ENCODE data around the gene TRMT5.

TRMT5 gene

DNA sequence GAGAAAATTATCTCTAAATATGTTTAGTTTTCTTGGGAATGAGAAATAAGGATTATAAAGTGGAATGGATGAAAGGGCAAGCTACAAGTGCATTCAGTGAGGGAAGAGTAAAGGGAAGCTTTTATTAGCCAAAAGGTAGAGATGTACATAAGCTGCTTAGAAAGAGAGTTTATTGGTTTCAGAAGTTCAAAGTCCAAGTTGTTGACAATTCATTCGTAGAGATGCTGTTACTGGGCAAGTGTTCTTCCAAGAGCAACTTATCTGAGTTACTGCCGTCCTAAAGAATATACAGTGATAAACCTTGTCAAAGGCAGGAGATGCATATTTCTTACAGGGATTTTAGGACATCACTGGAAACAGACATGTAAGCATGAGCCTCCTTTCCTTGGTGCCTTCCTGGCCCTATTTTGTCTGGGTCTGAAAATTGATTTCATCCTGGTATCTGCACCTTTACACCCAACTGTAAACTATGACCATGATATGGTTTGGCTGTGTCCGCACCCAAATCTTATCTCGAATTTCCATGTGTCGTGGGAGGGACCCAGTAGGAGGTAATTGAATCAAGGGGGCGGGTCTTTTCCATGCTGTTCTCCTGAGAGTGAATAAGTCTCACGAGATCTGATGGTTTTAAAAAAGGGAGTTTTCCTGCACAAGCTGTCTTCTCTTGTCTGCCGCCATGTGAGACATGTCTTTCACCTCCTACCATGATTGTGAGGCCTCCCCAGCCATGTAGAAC, 46.8 kb downstream of the TRMT5 start:
- Histone ChIP-seq H3K4me2 (ENCODE audit: low read length) (no peak overlapping the region), H3K9ac (ENCODE audit: low read length) (no peak overlapping the region), H3K9me2 (ENCODE audit: low read depth, low read length) (no peaks in the 10 kb centered on the region), H3K4me1 (ENCODE audit: insufficient read depth, low read length, severe bottlenecking) (no peaks in the 10 kb centered on the region), H3K9me3 (ENCODE audit: low read length) (no peaks in the 10 kb centered on the region), H4K20me1 (ENCODE audit: insufficient read depth, low read length) (no peaks in the 10 kb centered on the region), H2AFZ (ENCODE audit: low read length) (no peak overlapping the region), H3K4me3 (ENCODE audit: low read depth, low read length, poor library complexity, severe bottlenecking) (no peak overlapping the region), H3K27ac (ENCODE audit: low read depth, low read length, poor library complexity, severe bottlenecking) (no peak overlapping the region), H3K79me2 (ENCODE audit: insufficient read depth, low read length) (no peaks in the 10 kb centered on the region), H3K27me3 (ENCODE audit: insufficient read depth, low read length) (no peaks in the 10 kb centered on the region), H3F3A (ENCODE audit: insufficient read depth, low read length) (no peaks in the 10 kb centered on the region), H3K36me3 (ENCODE audit: insufficient read depth, low read length) (no peaks in the 10 kb centered on the region)
- no peak for TF ChIP-seq EZH2 (IDR thresholded peaks at IDR 0.05; ENCODE audit: borderline replicate concordance, low read length)
- TF ChIP-seq, protein P1, sequence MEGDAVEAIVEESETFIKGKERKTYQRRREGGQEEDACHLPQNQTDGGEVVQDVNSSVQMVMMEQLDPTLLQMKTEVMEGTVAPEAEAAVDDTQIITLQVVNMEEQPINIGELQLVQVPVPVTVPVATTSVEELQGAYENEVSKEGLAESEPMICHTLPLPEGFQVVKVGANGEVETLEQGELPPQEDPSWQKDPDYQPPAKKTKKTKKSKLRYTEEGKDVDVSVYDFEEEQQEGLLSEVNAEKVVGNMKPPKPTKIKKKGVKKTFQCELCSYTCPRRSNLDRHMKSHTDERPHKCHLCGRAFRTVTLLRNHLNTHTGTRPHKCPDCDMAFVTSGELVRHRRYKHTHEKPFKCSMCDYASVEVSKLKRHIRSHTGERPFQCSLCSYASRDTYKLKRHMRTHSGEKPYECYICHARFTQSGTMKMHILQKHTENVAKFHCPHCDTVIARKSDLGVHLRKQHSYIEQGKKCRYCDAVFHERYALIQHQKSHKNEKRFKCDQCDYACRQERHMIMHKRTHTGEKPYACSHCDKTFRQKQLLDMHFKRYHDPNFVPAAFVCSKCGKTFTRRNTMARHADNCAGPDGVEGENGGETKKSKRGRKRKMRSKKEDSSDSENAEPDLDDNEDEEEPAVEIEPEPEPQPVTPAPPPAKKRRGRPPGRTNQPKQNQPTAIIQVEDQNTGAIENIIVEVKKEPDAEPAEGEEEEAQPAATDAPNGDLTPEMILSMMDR (IDR thresholded peaks at IDR 0.05; ENCODE audit: low read length): no peak

- H3K4me2 ChIP-seq (ENCODE audit: low read length): no peak overlapping the region
- no peak overlapping the region for H3K9ac ChIP-seq (ENCODE audit: low read length)
- TF ChIP-seq, protein P1 (IDR thresholded peaks at IDR 0.05; ENCODE audit: low read length): no peak
- no peak for TF ChIP-seq EZH2 (IDR thresholded peaks at IDR 0.05; ENCODE audit: borderline replicate concordance, low read length)
Measured at GRCh38 chr14:60931218-60931617, 49.7 kb downstream of the TRMT5 start.

DNA sequence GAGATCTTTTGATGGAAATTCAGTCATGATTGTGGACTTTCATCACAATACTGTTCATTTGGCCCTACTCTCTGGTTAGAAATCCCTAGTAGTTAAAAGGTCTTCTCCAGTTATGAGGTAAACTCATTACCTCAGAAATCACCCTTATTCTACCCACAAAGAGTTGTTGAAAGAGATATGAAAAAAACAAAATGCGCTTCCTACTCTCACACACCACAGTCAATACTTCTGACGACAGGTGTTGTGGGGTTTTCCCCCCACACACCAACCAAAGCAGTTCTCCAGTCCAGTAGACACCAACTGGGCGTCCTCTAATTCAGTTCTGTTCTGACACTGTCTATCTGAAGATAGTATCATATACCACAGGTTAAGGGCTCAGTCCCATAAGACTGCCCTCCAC, 54.9 kb downstream of the TRMT5 start:
- Histone ChIP-seq H3K36me3 (ENCODE audit: insufficient read depth, low read length) (no peaks in the 10 kb centered on the region), H3K27ac (ENCODE audit: low read depth, low read length, poor library complexity, severe bottlenecking) (no peak overlapping the region), H3K9ac (ENCODE audit: low read length) (no peak overlapping the region), H4K20me1 (ENCODE audit: insufficient read depth, low read length) (no peaks in the 10 kb centered on the region), H3K9me2 (ENCODE audit: low read depth, low read length) (no peaks in the 10 kb centered on the region), H3F3A (ENCODE audit: insufficient read depth, low read length) (no peaks in the 10 kb centered on the region), H2AFZ (ENCODE audit: low read length) (no peak overlapping the region), H3K4me1 (ENCODE audit: insufficient read depth, low read length, severe bottlenecking) (peaks cover 9% of the 10 kb centered on the region), H3K27me3 (ENCODE audit: insufficient read depth, low read length) (no peaks in the 10 kb centered on the region), H3K9me3 (ENCODE audit: low read length) (no peaks in the 10 kb centered on the region), H3K4me3 (ENCODE audit: low read depth, low read length, poor library complexity, severe bottlenecking) (no peak overlapping the region), H3K79me2 (ENCODE audit: insufficient read depth, low read length) (no peaks in the 10 kb centered on the region), H3K4me2 (ENCODE audit: low read length) (no peak overlapping the region)
- no peak for TF ChIP-seq EZH2 (IDR thresholded peaks at IDR 0.05; ENCODE audit: borderline replicate concordance, low read length)
- TF ChIP-seq, protein P1 (IDR thresholded peaks at IDR 0.05; ENCODE audit: low read length): no peak

More at GRCh38 chr14:60931218-60931617, 49.7 kb downstream of the TRMT5 start:
- Histone ChIP-seq H3K9me3 (ENCODE audit: low read length) (no peaks in the 10 kb centered on the region), H3K4me1 (ENCODE audit: insufficient read depth, low read length, severe bottlenecking) (peaks cover 2% of the 10 kb centered on the region), H3K9me2 (ENCODE audit: low read depth, low read length) (no peaks in the 10 kb centered on the region), H3K27ac (ENCODE audit: low read depth, low read length, poor library complexity, severe bottlenecking) (no peak overlapping the region), H3K79me2 (ENCODE audit: insufficient read depth, low read length) (no peaks in the 10 kb centered on the region), H2AFZ (ENCODE audit: low read length) (no peak overlapping the region), H3K27me3 (ENCODE audit: insufficient read depth, low read length) (no peaks in the 10 kb centered on the region), H3K36me3 (ENCODE audit: insufficient read depth, low read length) (no peaks in the 10 kb centered on the region), H3F3A (ENCODE audit: insufficient read depth, low read length) (no peaks in the 10 kb centered on the region), H3K4me3 (ENCODE audit: low read depth, low read length, poor library complexity, severe bottlenecking) (no peak overlapping the region), H4K20me1 (ENCODE audit: insufficient read depth, low read length) (no peaks in the 10 kb centered on the region)

All from OCI-LY1 (cell line).